Measurements from ENCODE around the gene MAGI2. TPM values are rescaled to one million over a fixed set of nuclear protein-coding genes. Genes with fewer than 3 reads are reported as not detected.

The MAGI2 gene
- total RNA-seq, 2 donors from 2014 or later = 0.08 to 0.19 TPM

DNA sequence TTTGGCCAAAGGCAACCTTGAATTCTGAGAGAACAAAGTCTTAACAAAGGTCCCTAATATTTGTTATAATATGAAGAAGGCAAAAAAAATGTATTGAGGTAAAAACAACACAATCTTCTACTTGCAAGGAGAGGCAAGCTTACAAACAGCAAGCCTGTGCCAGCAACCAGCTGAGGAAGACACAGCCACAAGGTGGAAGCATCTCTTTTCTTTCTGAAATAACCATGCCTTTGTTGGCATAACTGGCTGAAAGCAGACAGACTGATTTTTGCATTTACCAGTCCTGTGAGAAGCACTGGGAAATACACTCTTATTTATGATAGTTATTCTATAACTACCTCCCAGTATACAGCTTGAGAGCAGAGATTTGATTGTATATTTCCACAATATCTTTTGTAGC is 1362.9 kb downstream of the MAGI2 start:
- Mint-ChIP-seq H3K4me3 (no peak overlapping the region), H3K27ac (no peak overlapping the region), H3K4me1 (ENCODE audit: low read depth in 2 of 2) (no peaks in the 10 kb centered on the region), H3K36me3 (no peaks in the 10 kb centered on the region), H3K9me3 (peaks cover 5% of the 10 kb centered on the region), H3K27me3 (peaks cover 10 to 14% of the 10 kb centered on the region in 2 donors)
- no peak for DNase-seq (ENCODE audit: low spot score)
- ATAC-seq = no peak

DNA sequence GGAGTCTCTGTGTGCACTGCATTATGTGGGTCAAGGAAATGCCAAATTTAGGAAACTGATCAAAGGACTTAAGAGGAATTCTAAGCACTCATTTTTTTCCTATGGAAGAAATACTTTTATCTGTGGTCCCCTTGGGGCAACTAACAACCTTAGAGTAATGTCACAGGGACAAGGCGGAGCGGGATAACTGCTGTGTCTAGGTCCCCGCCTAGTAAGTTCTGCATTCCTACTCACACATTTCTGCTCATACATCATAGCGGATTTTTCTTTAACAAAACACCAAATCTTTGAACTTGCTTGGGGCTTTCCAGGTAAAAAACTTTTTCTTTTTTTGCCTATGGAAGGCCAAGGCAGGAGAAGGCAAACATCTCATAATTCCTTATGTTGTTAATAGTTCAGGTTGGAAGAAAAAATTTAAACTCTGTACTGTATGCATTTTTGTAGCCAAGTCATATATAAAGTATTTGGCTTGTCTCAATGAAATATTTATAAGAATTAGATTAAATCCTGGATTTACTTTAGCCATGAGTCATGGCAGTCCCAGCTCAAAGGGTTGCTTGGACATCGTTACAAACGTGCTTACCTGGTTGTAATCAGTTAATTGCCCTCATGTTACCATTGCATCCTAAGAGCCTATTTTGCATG is 1369.9 kb downstream of the MAGI2 start:
- no peaks in the 10 kb centered on the region for H3K4me1 Mint-ChIP-seq (ENCODE audit: low read depth in 2 of 2)
- DNase-seq (ENCODE audit: low spot score) = no peak
- ATAC-seq = no peak
- peaks cover 6 to 10% of the 10 kb centered on the region in 2 donors for H3K27me3 Mint-ChIP-seq
- H3K4me3 Mint-ChIP-seq = no peak overlapping the region
- no peak overlapping the region for H3K27ac Mint-ChIP-seq
- no peaks in the 10 kb centered on the region for H3K9me3 Mint-ChIP-seq
- no peaks in the 10 kb centered on the region for H3K36me3 Mint-ChIP-seq

DNA sequence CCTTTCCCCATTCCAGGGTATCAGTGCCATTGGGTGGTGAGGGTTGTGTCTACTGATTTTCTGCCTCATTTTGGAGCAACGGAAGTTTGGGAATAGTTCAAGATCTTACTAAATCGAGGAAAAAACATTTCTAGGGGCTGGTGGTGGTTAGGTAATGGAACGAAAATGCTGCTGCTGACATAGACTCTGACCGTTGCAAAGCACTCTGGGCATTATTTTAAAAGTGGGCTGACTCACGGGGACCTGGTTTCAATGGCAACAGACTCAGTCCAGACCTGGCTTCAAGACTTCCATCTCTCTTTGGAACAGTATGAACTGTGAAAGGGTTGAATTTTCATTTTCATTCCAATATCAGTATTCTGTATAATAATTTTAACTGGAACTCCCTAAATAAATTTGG is 1370.9 kb downstream of the MAGI2 start:
- ATAC-seq (no peak), DNase-seq (ENCODE audit: low spot score) (no peak)
- Mint-ChIP-seq H3K9me3 (no peaks in the 10 kb centered on the region), H3K36me3 (no peaks in the 10 kb centered on the region), H3K27me3 (peaks cover 8 to 15% of the 10 kb centered on the region in 2 donors), H3K4me3 (no peak overlapping the region), H3K4me1 (ENCODE audit: low read depth in 2 of 2) (no peaks in the 10 kb centered on the region), H3K27ac (no peak overlapping the region)

DNA sequence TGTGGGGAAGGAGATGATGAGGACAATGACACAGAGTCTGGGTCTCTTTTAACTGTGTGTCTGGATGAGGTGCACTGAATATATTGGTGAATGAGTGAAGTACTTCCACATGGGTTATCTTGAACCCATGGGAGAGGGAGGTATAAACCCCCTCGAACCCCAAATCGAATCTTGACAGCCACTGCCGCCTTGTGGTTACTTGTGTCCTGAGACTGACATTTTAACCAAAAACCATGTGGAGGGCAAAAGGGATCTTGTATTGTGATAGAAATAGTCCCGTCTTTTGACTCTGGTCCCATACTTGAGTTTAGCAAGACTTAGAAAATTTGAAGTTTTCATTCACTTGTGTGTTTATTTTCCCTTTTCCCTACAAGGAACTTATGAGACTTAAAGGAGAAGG is 1371.6 kb downstream of the MAGI2 start:
- Mint-ChIP-seq H3K4me3 (no peak overlapping the region), H3K27me3 (peaks cover 7 to 15% of the 10 kb centered on the region in 2 donors), H3K4me1 (ENCODE audit: low read depth in 2 of 2) (no peaks in the 10 kb centered on the region), H3K9me3 (no peaks in the 10 kb centered on the region), H3K27ac (no peak overlapping the region), H3K36me3 (no peaks in the 10 kb centered on the region)
- no peak for ATAC-seq
- DNase-seq (ENCODE audit: low spot score) = no peak

DNA sequence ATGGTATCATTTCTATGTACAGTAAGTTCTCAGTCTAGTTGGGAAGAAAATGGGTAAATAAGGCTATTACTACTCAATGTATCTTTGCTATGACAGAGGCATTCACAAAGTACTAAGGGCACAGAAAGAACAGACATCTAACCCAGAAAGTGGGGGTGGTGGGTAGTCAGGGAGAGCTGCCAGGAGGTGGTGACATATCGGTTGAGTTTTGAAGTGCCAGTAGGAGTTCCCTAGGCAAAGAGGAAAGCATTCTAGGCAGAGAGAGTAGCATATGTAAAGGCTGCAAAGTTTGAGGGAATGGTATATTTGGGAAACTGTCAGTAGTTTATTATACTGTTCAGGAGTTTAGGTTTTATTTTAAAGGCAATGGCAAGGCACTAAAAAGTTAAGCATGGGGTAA is 1372.1 kb downstream of the MAGI2 start:
- Mint-ChIP-seq H3K27ac (no peak overlapping the region), H3K27me3 (peaks cover 6 to 15% of the 10 kb centered on the region in 2 donors), H3K4me1 (ENCODE audit: low read depth in 2 of 2) (no peaks in the 10 kb centered on the region), H3K4me3 (no peak overlapping the region), H3K9me3 (no peaks in the 10 kb centered on the region), H3K36me3 (no peaks in the 10 kb centered on the region)
- ATAC-seq (no peak), DNase-seq (ENCODE audit: low spot score) (no peak)

DNA sequence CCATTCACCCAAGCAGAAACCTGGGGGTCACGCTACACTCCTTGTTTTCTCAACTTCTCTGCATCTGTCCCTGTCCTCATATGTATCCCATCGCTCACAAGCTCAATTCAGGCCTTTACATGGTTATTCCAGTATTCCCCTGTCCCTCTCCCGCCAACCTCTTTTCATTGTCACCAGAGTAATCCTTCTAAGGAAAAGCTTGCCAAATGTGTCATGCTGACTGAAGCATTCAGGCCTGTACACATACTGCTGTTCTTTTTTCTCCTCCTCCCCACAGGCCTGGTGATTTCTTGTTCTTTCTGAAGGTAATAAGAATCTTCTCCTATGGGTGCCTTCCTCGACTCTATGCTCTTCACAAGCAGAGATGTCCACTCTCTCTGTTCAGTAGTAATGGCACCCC is 1372.7 kb downstream of the MAGI2 start:
- Mint-ChIP-seq H3K36me3 (no peaks in the 10 kb centered on the region), H3K4me3 (no peak overlapping the region), H3K9me3 (no peaks in the 10 kb centered on the region), H3K4me1 (ENCODE audit: low read depth in 2 of 2) (no peaks in the 10 kb centered on the region), H3K27ac (no peak overlapping the region), H3K27me3 (peaks cover 6 to 15% of the 10 kb centered on the region in 2 donors)
- ATAC-seq (no peak), DNase-seq (ENCODE audit: low spot score) (no peak)

DNA sequence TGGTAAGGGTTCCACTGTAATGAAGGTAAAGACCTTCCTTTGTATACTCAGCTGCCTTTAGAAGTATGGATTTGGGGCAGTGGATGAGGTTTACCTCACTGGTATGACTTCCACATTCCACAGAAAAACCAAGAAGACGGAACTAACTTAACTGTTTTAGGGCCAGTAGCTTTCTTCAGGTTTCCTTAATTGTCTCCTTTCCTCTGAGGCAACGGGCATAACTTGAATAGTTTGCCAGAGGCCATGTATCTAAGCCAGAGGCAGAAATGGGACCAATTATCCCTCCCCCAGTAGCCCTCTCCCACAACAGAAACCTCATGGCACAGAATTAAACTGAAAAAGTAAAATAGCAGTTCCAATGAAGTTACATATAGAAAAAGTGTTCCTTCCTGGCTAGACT is 1373.2 kb downstream of the MAGI2 start:
- Mint-ChIP-seq H3K4me3 (no peak overlapping the region), H3K27ac (no peak overlapping the region), H3K36me3 (no peaks in the 10 kb centered on the region), H3K27me3 (peaks cover 6 to 15% of the 10 kb centered on the region in 2 donors), H3K9me3 (no peaks in the 10 kb centered on the region), H3K4me1 (ENCODE audit: low read depth in 2 of 2) (no peaks in the 10 kb centered on the region)
- DNase-seq (ENCODE audit: low spot score) (no peak), ATAC-seq (no peak)

DNA sequence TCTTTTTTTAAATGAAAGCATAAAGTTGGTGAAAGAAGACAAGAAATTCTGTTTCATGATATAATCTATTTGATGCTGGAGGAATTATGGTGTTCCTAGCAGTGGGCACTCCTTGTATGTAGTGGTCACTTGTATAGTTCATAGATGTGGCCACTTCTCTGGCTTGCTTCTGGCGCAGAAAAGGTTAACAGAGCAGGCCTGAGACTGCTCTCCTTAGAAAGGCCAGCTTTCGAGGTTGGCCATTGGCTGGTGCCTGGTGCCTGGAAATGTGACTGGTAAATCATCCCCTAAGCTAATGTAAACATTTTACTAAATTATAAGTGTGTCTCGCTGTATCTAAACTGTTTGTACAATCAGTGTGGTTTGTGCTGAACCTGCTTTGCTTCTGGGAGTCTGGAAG is 1378.8 kb downstream of the MAGI2 start:
- Mint-ChIP-seq H3K36me3 (no peaks in the 10 kb centered on the region), H3K4me1 (ENCODE audit: low read depth in 2 of 2) (no peaks in the 10 kb centered on the region), H3K4me3 (no peak overlapping the region), H3K9me3 (no peaks in the 10 kb centered on the region), H3K27ac (no peak overlapping the region), H3K27me3 (peaks cover 7 to 29% of the 10 kb centered on the region in 2 donors)
- no peak for DNase-seq (ENCODE audit: low spot score)
- ATAC-seq = no peak

DNA sequence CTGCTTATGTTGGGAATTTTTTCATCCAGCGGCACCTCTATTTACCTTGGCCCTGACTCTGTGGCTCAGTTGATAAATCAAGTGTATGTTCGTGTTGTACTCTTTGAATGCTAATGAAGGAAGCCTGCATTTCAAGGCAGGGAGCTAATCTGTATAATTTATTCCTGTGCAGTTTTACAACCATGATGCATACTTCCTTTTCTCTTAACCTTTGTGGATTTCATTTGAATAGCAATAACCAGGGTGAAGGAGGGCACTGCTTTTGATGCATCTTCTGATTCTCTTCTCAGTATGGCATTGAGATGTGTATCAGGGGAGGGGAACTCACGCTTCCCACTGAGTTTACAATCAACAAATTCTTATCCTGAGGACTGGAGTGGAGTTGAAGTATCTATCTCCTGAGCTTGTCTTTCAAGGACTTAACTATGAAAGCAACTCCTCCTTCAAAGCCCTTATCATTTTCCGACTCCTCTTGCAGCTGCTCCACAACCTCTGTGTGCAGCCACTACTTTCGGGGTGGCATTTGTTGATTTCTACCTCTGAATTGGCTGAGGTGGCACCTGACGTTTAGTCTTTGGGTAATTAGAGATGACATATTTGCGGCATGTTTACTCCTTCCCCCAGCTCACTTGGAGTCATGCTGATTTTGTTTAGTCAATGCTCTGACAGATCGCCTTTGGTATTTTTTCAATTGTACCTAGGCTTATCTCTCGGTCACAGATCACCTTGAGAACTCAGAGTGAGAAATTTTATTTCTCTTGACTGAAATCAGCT is 1379.7 kb downstream of the MAGI2 start:
- H3K27ac Mint-ChIP-seq = no peak overlapping the region
- ATAC-seq (no peak), DNase-seq (ENCODE audit: low spot score) (no peak)
- no peak overlapping the region for H3K4me3 Mint-ChIP-seq
- no peaks in the 10 kb centered on the region for H3K9me3 Mint-ChIP-seq
- no peaks in the 10 kb centered on the region for H3K36me3 Mint-ChIP-seq
- H3K27me3 Mint-ChIP-seq = peaks cover 8 to 32% of the 10 kb centered on the region in 2 donors
- H3K4me1 Mint-ChIP-seq (ENCODE audit: low read depth in 2 of 2) = no peaks in the 10 kb centered on the region

GRCh38 chr7:78072201-78072590 is 1381.3 kb downstream of the MAGI2 start:
- Mint-ChIP-seq H3K4me1 (ENCODE audit: low read depth in 2 of 2) (no peaks in the 10 kb centered on the region), H3K9me3 (no peaks in the 10 kb centered on the region), H3K27me3 (peaks cover 9 to 28% of the 10 kb centered on the region in 2 donors), H3K27ac (no peak overlapping the region), H3K36me3 (no peaks in the 10 kb centered on the region), H3K4me3 (no peak overlapping the region)
- ATAC-seq = no peak
- DNase-seq (ENCODE audit: low spot score) = no peak

GRCh38 chr7:78071491-78072200 is 1381.8 kb downstream of the MAGI2 start:
- DNase-seq (ENCODE audit: low spot score) = no peak
- ATAC-seq = no peak
- Mint-ChIP-seq H3K4me3 (no peak overlapping the region), H3K27me3 (peaks cover 12 to 28% of the 10 kb centered on the region in 2 donors), H3K27ac (no peak overlapping the region), H3K9me3 (no peaks in the 10 kb centered on the region), H3K36me3 (no peaks in the 10 kb centered on the region), H3K4me1 (ENCODE audit: low read depth in 2 of 2) (no peaks in the 10 kb centered on the region)

- Mint-ChIP-seq H3K27me3 (peaks cover 17 to 27% of the 10 kb centered on the region in 2 donors), H3K27ac (no peak overlapping the region), H3K9me3 (no peaks in the 10 kb centered on the region), H3K36me3 (no peaks in the 10 kb centered on the region), H3K4me1 (ENCODE audit: low read depth in 2 of 2) (no peaks in the 10 kb centered on the region), H3K4me3 (no peak overlapping the region)
- no peak for DNase-seq (ENCODE audit: low spot score)
- ATAC-seq = no peak
These were observed 1386.9 kb downstream of the MAGI2 start for GRCh38 chr7:78066599-78066998.

GRCh38 chr7:78063758-78064157 is 1389.7 kb downstream of the MAGI2 start:
- Mint-ChIP-seq H3K9me3 (no peaks in the 10 kb centered on the region), H3K36me3 (no peaks in the 10 kb centered on the region), H3K4me3 (no peak overlapping the region), H3K4me1 (ENCODE audit: low read depth in 2 of 2) (no peaks in the 10 kb centered on the region), H3K27me3 (peaks cover 30 to 31% of the 10 kb centered on the region in 2 donors), H3K27ac (no peak overlapping the region)
- ATAC-seq (no peak), DNase-seq (ENCODE audit: low spot score) (no peak)

DNA sequence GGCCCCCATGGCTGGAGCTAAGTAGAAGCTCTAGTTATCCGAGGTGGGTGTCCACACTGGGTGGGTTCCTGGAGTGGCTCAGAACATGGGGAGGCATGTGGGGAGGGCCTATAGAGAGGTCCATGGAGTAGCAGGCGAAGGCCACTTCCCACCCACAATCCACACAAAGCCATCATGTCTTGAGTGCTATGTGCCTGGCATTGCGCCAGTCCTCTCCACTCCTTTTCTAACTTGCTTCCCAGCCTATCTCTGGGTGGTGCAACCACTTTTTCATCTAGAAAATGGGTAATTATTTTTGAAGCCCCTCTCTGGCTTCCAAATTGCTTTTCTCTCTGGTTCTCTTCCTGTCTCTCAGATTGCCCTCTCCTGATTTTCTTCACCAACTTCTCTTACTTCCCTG is 1391.3 kb downstream of the MAGI2 start:
- Mint-ChIP-seq H3K4me3 (no peak overlapping the region), H3K4me1 (ENCODE audit: low read depth in 2 of 2) (no peaks in the 10 kb centered on the region), H3K9me3 (no peaks in the 10 kb centered on the region), H3K36me3 (no peaks in the 10 kb centered on the region), H3K27me3 (peaks cover 31 to 32% of the 10 kb centered on the region in 2 donors), H3K27ac (no peak overlapping the region)
- no peak for DNase-seq (ENCODE audit: low spot score)
- ATAC-seq = peak in 1 of 2 donors; percentile 44
